Measurements from ENCODE around the gene CFAP221.

The CFAP221 gene

DNA sequence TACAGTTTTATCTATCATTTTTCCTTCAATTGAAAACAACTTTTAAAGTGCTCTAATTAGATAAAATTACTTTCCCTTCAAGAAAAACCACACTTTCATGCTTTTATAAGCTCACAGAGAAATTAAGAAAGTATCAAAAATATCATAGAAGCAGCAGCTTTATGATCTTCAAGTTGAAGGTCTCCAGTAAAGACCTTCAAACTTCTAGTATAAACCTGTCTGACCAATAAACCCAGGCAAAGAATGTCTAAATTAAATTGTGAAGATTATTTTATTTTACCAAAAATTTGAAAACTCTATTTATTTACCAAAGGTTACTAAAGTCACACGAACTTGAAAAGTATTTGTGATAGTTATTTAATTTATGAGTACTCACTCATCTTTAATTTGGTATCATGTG lies 10.7 kb upstream of the CFAP221 start:
- DNase-seq (ENCODE audit: extremely low spot score, insufficient read length, low read depth): no peak
- FAIRE-seq: no peak

DNA sequence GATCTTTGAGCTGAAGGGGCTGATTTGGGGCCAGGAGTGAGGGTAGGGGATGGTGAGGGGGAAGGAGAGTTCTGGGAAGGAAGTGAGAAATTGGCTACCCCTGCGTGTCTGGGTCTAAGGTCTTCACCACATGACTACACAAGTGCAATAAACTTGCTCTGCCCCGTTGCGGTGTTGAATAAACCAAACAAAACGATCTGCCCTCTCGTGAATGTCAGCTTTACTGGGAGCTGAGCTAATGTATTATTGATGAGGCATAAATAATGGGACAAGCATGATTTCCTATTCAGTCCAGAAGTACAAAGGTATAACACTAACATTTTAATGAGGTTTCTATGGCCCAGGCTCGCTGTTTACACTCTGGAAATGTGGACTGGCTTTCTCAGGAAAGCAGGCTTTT lies 8.0 kb upstream of the CFAP221 start:
- DNase-seq (ENCODE audit: extremely low spot score, insufficient read length, low read depth) (no peak), FAIRE-seq (no peak)

DNA sequence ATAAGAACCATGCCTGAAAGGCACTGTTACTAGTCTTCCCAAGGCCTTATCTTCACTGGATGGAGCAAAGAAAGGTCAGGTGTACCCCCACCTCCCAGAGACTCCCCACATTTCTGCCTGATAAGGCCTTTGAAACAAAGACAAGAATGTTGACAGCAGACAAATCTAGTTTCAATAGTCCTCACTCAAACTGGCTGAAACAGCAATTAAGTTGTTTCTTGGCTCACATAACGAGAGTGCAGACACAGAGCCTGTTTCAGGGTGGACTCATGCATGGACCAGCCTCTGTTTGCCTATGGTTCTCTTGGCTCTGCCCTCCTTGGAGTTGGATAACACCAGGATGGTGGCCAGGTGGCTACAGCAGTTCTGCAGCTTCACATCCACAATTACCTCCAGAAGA lies 7.5 kb upstream of the CFAP221 start:
- no peak for FAIRE-seq
- DNase-seq (ENCODE audit: extremely low spot score, insufficient read length, low read depth): no peak

DNA sequence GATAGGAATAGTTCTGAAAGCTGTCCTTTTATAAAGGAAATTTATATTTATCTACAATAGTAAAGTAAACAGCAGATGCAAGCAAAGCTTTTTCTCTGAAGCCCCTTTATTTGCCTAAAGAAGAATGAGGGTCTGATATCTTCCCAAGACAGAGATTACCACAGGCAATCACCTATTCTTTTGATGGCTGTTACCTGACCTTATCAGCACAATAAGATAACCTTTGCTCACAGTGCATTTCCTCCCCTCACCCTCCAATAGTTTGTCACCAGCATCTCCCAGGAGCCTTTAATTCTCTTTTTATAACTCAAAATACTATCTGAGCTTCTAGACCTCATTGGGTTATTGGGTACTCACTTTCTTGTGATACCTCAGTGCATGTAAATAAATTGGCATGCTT lies 6.5 kb upstream of the CFAP221 start:
- FAIRE-seq (no peak), DNase-seq (ENCODE audit: extremely low spot score, insufficient read length, low read depth) (no peak)

GRCh38 chr2:119541476-119541875 lies 2.8 kb upstream of the CFAP221 start:
- no peak for FAIRE-seq
- no peak for DNase-seq (ENCODE audit: extremely low spot score, insufficient read length, low read depth)

- FAIRE-seq: no peak
- no peak for DNase-seq (ENCODE audit: extremely low spot score, insufficient read length, low read depth)
Measured at GRCh38 chr2:119544939-119545475, 758 bp downstream of the CFAP221 start.

GRCh38 chr2:119545754-119546446 lies 1.7 kb downstream of the CFAP221 start:
- no peak for FAIRE-seq

GRCh38 chr2:119546447-119546767 lies 2.2 kb downstream of the CFAP221 start:
- DNase-seq (ENCODE audit: extremely low spot score, insufficient read length, low read depth): no peak
- no peak for FAIRE-seq

More at GRCh38 chr2:119545754-119546446, 1.7 kb downstream of the CFAP221 start:
- no peak for DNase-seq (ENCODE audit: extremely low spot score, insufficient read length, low read depth)

DNA sequence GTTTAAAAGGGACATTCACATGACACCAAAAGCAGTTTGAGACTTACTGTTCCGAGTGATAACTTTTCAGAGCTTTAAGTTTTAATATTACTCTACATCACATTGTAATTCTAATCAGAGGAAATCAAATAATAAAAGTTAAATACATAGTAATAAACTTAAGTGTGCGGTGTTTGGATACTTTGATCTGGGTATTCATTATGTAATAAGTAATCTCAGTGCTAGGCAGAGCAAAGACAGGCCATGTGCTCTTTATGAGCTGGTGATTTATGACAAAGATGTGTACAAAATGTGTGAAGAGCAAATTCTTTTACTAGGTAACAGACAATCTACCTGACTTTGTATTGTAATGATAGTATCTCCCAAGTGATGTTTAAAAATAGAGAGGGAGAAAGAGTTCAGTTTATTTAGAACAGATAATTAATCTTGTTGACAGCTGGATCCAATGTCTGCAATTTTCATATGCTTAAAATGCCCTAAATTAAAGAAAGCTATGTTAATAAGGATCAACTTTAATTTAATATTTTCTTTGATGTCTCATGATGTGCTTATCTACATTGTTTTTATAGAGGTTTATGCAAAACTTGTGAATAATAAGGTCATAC lies 4.4 kb downstream of the CFAP221 start:
- no peak for DNase-seq (ENCODE audit: extremely low spot score, insufficient read length, low read depth)
- FAIRE-seq: no peak

GRCh38 chr2:119549241-119549640 lies 5.0 kb downstream of the CFAP221 start:
- DNase-seq (ENCODE audit: extremely low spot score, insufficient read length, low read depth) (no peak), FAIRE-seq (no peak)

- FAIRE-seq (no peak), DNase-seq (ENCODE audit: extremely low spot score, insufficient read length, low read depth) (no peak)
Measured at GRCh38 chr2:119550346-119550745, 6.1 kb downstream of the CFAP221 start.

DNA sequence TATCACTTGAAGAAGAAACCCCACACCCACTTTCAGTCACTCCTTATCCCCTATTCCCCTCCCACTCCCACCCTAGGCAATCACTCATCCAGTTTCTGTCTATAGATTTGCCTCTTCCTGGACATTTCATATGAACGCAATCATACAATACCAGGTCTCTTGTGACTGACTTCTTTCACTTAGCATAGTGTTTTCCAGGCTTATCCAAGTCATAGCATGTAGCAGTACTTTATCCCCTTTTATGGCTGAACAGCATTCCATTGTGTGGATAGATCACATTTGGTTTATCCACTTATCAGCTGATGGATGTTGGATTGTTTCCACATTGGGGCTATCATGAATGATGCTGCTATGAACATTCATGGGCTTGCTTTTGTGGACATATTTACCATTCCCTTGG lies 6.6 kb downstream of the CFAP221 start:
- DNase-seq (ENCODE audit: extremely low spot score, insufficient read length, low read depth): no peak
- FAIRE-seq: no peak

GRCh38 chr2:119552902-119553301 lies 8.7 kb downstream of the CFAP221 start:
- FAIRE-seq (no peak), DNase-seq (ENCODE audit: extremely low spot score, insufficient read length, low read depth) (no peak)

- FAIRE-seq (no peak), DNase-seq (ENCODE audit: extremely low spot score, insufficient read length, low read depth) (no peak)
Measured at GRCh38 chr2:119553687-119554344, 9.6 kb downstream of the CFAP221 start.

DNA sequence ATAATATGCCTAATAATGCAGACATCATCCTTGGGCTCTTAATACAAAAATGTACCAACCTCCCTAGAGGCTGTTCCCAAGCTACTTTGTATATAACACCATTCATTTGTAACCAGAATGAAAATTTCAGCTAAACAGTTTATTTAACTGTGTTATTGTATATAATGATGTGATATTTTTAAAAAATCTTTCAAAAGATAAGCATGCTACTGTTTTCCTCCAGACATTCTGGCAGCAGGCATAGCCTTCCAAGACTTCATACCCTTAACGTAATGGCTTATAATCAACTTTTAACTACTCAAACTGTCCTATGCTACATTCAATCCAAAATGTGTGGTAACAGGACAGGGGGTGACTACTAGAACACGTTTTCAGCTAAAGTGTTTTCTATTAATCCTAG lies 21.2 kb downstream of the CFAP221 start:
- no peak for FAIRE-seq
- DNase-seq (ENCODE audit: extremely low spot score, insufficient read length, low read depth): no peak

- FAIRE-seq (no peak), DNase-seq (ENCODE audit: extremely low spot score, insufficient read length, low read depth) (no peak)
Measured at GRCh38 chr2:119567292-119567691, 23.0 kb downstream of the CFAP221 start.

GRCh38 chr2:119574108-119574815 lies 30.0 kb downstream of the CFAP221 start:
- DNase-seq (ENCODE audit: extremely low spot score, insufficient read length, low read depth) (peak; percentile 12), FAIRE-seq (peak; percentile 82)

- FAIRE-seq: no peak
Measured at GRCh38 chr2:119574864-119575263, 30.6 kb downstream of the CFAP221 start.

DNA sequence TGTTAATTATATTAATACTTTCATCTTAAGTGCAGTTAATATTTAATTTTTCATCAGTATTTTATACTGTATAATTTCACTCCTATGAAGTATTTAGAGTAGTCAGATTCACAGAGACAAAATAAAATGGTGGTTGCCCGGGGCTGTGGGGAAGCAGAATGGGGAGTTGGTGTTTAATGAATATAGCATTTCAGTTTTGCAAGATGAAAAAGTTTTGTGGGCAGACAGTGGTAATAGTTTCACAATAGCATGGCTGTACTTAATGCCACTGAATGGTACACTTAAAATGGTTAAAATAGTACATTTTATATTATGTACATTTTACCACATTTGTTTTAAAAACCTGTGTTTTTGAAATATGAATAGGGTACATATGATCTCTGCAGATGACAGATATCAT lies 31.2 kb downstream of the CFAP221 start:
- no peak for DNase-seq (ENCODE audit: extremely low spot score, insufficient read length, low read depth)
- no peak for FAIRE-seq

More at GRCh38 chr2:119574864-119575263, 30.6 kb downstream of the CFAP221 start:
- no peak for DNase-seq (ENCODE audit: extremely low spot score, insufficient read length, low read depth)

DNA sequence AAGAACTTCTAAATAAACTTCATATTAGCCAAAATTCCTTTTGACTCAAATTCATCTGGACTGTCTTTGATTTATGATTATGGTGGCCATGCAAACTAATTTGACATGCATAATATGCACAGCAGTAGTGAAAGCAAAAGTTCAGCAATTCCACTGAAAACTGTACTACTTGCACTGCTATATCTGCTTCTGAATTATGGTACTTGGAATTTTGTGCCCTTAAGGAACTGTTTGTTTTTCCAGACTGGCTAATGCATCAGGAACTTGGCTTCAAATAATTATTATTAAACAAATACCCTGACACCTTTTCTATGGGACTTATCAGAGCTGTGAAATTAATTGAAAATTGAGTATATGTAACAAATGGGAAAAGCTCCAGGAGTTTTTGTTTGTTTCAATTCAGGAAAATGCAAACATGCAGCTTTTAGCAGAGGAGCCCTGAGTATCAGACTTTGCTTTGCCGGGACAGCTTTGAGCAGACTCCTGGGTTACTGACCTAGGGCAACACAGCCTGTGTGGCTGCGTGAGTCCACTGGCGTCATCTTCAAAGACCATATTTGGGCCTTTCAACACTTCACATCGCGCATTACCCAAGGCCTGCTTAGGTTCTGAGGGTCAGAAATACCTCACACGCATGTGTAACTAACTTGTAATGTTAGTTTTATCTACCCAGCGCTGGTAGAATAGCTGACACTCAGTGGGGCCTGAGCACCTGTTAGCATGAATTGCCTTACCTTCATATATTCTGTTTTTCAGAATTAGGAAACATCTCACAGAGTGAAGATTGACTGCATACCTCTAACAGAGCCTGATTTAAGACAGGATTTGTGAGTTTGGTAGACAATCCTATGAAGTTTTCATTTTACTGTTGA lies 35.4 kb downstream of the CFAP221 start:
- FAIRE-seq (no peak), DNase-seq (ENCODE audit: extremely low spot score, insufficient read length, low read depth) (no peak)
